Endodermal cell (in vitro differentiated cells): ENCODE measurements around the gene CLCNKA. TPM values are rescaled to one million over a fixed set of nuclear protein-coding genes. Genes with fewer than 3 reads are reported as not detected.
"Not testable (repeated sequence)": the region's sequence is repeated elsewhere in the genome, so short reads cannot be mapped to it uniquely, and the experiment has no call there.

ENCODE experiments used
- DNase-seq: peaks from one replicate; pipeline ENCODE4 v3.0.0-alpha.2; 2017
- H3K27ac ChIP-seq: 2 replicates; pipeline ENCODE4 v1.5.1; 2013; ENCODE audit warnings: mild to moderate bottlenecking, low read depth, low read length, moderate library complexity
- H3K27me3 ChIP-seq: 2 replicates; pipeline ENCODE4 v1.6.1; 2013; ENCODE audit warnings: mild to moderate bottlenecking, low read length, moderate library complexity; ENCODE audit not compliant: insufficient read depth, control insufficient read depth, poor library complexity, severe bottlenecking
- H3K36me3 ChIP-seq: 2 replicates; pipeline ENCODE4 v1.7.0; 2013; ENCODE audit warnings: mild to moderate bottlenecking, low read length, moderate library complexity; ENCODE audit not compliant: control insufficient read depth, insufficient read depth
- H3K4me1 ChIP-seq: one replicate; pipeline ENCODE4 v1.7.0; 2013; ENCODE audit warnings: low read length; ENCODE audit not compliant: control insufficient read depth, insufficient read depth
- H3K4me3 ChIP-seq: 2 replicates; pipeline ENCODE4 v1.5.1; 2013; ENCODE audit warnings: mild to moderate bottlenecking, low read length, moderate library complexity
- H3K9ac ChIP-seq: 2 replicates; pipeline ENCODE4 v1.6.1; 2013; ENCODE audit warnings: mild to moderate bottlenecking, low read length, moderate library complexity; ENCODE audit not compliant: poor library complexity, severe bottlenecking; ENCODE audit errors: extremely low read depth
- H3K9me3 ChIP-seq: 2 replicates; pipeline ENCODE4 v1.6.1; 2013; ENCODE audit warnings: mild to moderate bottlenecking, low read length, moderate library complexity; ENCODE audit not compliant: control insufficient read depth
- H3K27ac Mint-ChIP-seq: 2 replicates; pipeline ENCODE4 v1.8.0; 2020; ENCODE audit warnings: mixed read lengths
- H3K27me3 Mint-ChIP-seq: 2 replicates; pipeline ENCODE4 v1.8.0; 2021; ENCODE audit warnings: mild to moderate bottlenecking, mixed read lengths; ENCODE audit not compliant: insufficient read depth
- H3K36me3 Mint-ChIP-seq: 2 replicates; pipeline ENCODE4 v1.8.0; 2020; ENCODE audit warnings: low read depth, mixed read lengths
- H3K4me1 Mint-ChIP-seq: 2 replicates; pipeline ENCODE4 v1.8.0; 2020; ENCODE audit warnings: mixed read lengths
- H3K4me3 Mint-ChIP-seq: 2 replicates; pipeline ENCODE4 v1.8.0; 2020; ENCODE audit warnings: mild to moderate bottlenecking, moderate library complexity, mixed read lengths
- H3K9me3 Mint-ChIP-seq: 2 replicates; pipeline ENCODE4 v1.8.0; 2020; ENCODE audit warnings: mild to moderate bottlenecking, mixed read lengths
- CTCF ChIP-seq: fragments of 200-600 bp; sonication (generic); conservative IDR thresholded peaks from 2 replicates; pipeline ENCODE4 v1.5.0; 2021; ENCODE audit warnings: antibody characterized with exemption, mild to moderate bottlenecking
- WGBS, 2 experiments: methylation state at CpG; one replicate each; pipeline versions ENCODE4 v1.1.5 to v1.1.7; 2013; ENCODE audit warnings: missing lambda C conversion rate in 2 of 2, mixed read lengths in 1 of 2; ENCODE audit not compliant: insufficient coverage in 1 of 2, insufficient read length in 1 of 2; 5-methylcytosine and 5-hydroxymethylcytosine counted together
- total RNA-seq, 2 donors: library from RNA; stranded (reverse); fragmentation: NEBNext Ultra II Directional in 1 of 2; extraction: Animal tissue kit (Norgen Biotek cat#: 25700) in 1 of 2; gene quantifications; 2 replicates in 1 of 2; 3 replicates in 1 of 2; pipeline ENCODE4 v1.2.1, GENCODE V29; 2021

Gene CLCNKA
- total RNA-seq, 2 donors from 2014 or later = 3.2 to 3.5 TPM

DNA sequence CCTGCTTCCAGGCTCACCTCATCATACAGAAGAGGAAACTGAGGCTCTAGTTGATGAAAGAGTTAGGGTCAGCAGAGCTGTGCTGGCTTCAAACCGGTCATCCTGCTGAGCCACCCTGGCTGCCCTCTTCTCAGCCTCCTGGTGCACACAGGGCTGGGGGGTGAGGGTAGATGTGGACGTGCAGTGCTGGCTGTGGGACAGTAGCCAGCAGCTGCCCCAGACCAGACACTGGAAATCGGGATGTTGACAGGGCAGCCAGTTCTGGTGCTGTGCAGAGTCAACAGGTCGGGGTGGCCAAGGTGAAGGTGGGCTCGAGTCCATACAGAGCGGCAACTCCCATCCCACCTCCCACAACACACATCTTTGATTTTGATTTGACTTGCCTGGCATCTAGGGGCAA, 1.5 kb upstream of the CLCNKA start:
- Histone ChIP-seq H3K27me3 (no peaks in the 10 kb centered on the region), H3K27ac (no peak overlapping the region), H3K4me3 (no peak overlapping the region), H3K4me1 (peaks cover 5% of the 10 kb centered on the region), H3K36me3 (no peaks in the 10 kb centered on the region), H3K9me3 (no peaks in the 10 kb centered on the region), H3K9ac (no peak overlapping the region)
- H3K4me3 Mint-ChIP-seq = no peak overlapping the region
- H3K27ac Mint-ChIP-seq = no peak overlapping the region
- no peaks in the 10 kb centered on the region for H3K9me3 Mint-ChIP-seq
- H3K27me3 Mint-ChIP-seq = peaks cover 48% of the 10 kb centered on the region
- DNase-seq = no peak
- no peak for TF ChIP-seq CTCF
- no peaks in the 10 kb centered on the region for H3K36me3 Mint-ChIP-seq
- 92% methylated on average over 6 of the region's 6 CpGs; no CpG with 5 or more reads in 1 of the 2 experiments for WGBS, 2 experiments
- peaks cover 9% of the 10 kb centered on the region for H3K4me1 Mint-ChIP-seq

- not testable (repeated sequence) for H3K4me3 Mint-ChIP-seq, H3K36me3 ChIP-seq, H3K4me1 Mint-ChIP-seq, H3K36me3 Mint-ChIP-seq, H3K27ac Mint-ChIP-seq, DNase-seq, H3K9me3 Mint-ChIP-seq, H3K27me3 ChIP-seq, H3K4me1 ChIP-seq, H3K4me3 ChIP-seq, H3K27ac ChIP-seq, H3K9me3 ChIP-seq, H3K9ac ChIP-seq
- peaks cover 51% of the 10 kb centered on the region for H3K27me3 Mint-ChIP-seq
- 91 to 100% methylated on average over 1 to 9 of the region's 9 CpGs for WGBS, 2 experiments
Observed at GRCh38 chr1:16020878-16021277, 958 bp upstream of the CLCNKA start.

GRCh38 chr1:16022393-16022792, 557 bp downstream of the CLCNKA start:
- Mint-ChIP-seq H3K4me1 (peaks cover 8% of the 10 kb centered on the region), H3K36me3 (no peaks in the 10 kb centered on the region), H3K27me3 (peaks cover 52% of the 10 kb centered on the region), H3K27ac (no peak overlapping the region), H3K9me3 (no peaks in the 10 kb centered on the region), H3K4me3 (no peak overlapping the region)
- no peak overlapping the region for H3K9ac ChIP-seq
- TF ChIP-seq CTCF = no peak
- no peak for DNase-seq
- 80 to 95% methylated on average over 4 to 11 of the region's 11 CpGs for WGBS, 2 experiments
- H3K9me3 ChIP-seq = no peaks in the 10 kb centered on the region
- peaks cover 5% of the 10 kb centered on the region for H3K4me1 ChIP-seq
- no peaks in the 10 kb centered on the region for H3K36me3 ChIP-seq
- H3K27ac ChIP-seq = no peak overlapping the region
- no peak overlapping the region for H3K4me3 ChIP-seq
- no peaks in the 10 kb centered on the region for H3K27me3 ChIP-seq

DNA sequence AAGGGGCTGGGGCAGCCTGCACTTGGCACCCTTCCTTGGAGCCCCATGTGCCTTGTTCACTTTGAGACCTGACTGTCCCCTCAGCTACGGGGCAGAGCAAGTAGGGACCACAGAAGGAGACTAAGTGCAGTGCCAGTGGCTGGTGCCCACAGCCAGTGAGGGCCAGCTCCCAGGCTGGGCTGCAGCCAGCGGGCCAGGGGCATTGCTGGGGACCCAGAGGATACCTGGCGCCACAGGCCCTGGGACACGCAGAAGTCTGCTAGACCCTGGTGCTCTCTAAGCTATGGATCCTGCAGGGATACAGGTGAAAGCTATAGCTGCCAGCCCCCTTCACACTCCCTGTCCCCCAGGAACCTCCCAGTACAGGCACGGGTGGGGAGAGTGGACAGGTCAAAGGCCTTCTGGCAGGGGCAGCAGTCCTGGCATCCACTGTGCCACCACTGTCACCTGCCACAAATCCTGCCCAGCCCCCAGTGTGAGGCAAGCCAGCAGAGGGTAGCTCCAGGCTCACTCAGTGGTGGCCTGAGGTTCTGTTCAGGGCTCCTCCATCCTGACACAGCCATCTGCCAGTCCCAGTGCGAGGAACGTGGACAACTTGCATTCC, 1.3 kb downstream of the CLCNKA start:
- H3K27me3 ChIP-seq = no peaks in the 10 kb centered on the region
- H3K4me3 ChIP-seq = no peak overlapping the region
- H3K36me3 Mint-ChIP-seq = no peaks in the 10 kb centered on the region
- no peak overlapping the region for H3K27ac Mint-ChIP-seq
- no peak overlapping the region for H3K9ac ChIP-seq
- H3K27ac ChIP-seq = no peak overlapping the region
- no peaks in the 10 kb centered on the region for H3K9me3 Mint-ChIP-seq
- no peak for DNase-seq
- H3K4me1 Mint-ChIP-seq = peaks cover 2% of the 10 kb centered on the region
- 83 to 90% methylated on average over 1 to 7 of the region's 7 CpGs for WGBS, 2 experiments
- no peaks in the 10 kb centered on the region for H3K4me1 ChIP-seq
- H3K4me3 Mint-ChIP-seq = no peak overlapping the region
- H3K27me3 Mint-ChIP-seq = peaks cover 54% of the 10 kb centered on the region
- TF ChIP-seq CTCF = no peak
- H3K9me3 ChIP-seq = no peaks in the 10 kb centered on the region
- H3K36me3 ChIP-seq = no peaks in the 10 kb centered on the region

DNA sequence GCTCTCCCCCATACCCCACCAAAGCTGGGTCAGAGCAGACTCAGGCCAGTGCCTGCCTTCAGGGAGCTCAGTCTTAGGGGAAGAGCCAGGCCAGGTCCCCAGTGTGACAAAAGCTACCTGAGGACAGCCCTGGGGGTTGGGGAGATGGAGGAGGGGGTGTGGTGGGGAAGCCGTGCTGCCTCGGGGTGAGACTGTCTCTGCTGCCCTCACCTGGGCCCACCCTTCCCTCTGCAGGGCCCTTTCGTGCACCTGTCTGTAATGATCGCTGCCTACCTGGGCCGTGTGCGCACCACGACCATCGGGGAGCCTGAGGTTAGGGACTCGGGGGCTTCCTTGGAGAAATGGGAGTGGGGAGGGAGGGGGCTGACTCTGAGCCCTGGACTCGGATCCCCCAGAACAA, 4.5 kb downstream of the CLCNKA start:
- H3K4me1 ChIP-seq, H3K36me3 Mint-ChIP-seq, H3K36me3 ChIP-seq, H3K9me3 Mint-ChIP-seq, H3K4me1 Mint-ChIP-seq, H3K4me3 ChIP-seq, H3K27ac Mint-ChIP-seq, H3K27ac ChIP-seq, H3K9ac ChIP-seq, H3K9me3 ChIP-seq, H3K27me3 ChIP-seq: not testable (repeated sequence)
- 35% methylated on average over 5 of the region's 10 CpGs; no CpG with 5 or more reads in 1 of the 2 experiments for WGBS, 2 experiments
- peak overlapping the region; percentile 41 for H3K4me3 Mint-ChIP-seq
- peak; percentile 81 for DNase-seq
- peaks cover 43% of the 10 kb centered on the region for H3K27me3 Mint-ChIP-seq
